ENCODE measurements around the gene LYG2. TPM values are rescaled to one million over a fixed set of nuclear protein-coding genes. Genes with fewer than 3 reads are reported as not detected.
"Not testable (repeated sequence)": the region's sequence is repeated elsewhere in the genome, so short reads cannot be mapped to it uniquely, and the experiment has no call there.

LYG2 gene
- total RNA-seq (ENCODE audit: low replicate concordance), result not detected in 2 replicates
- long read RNA-seq, partial matches to known transcripts, result 0 of 2 reads
- long read RNA-seq, other reads (novel, unspliced or antisense), result 1 of 2 reads

GRCh38 chr2:99255491-99256318 is at the start of gene LYG2:
Gene LYG2, minus strand, starts transcription at chr2:99255666. Its CDS starts 1,406 bp downstream, at chr2:99254260.
- Mint-ChIP-seq H3K36me3 (peaks cover 5% of the 10 kb centered on the region), H3K27ac (no peak within 1 kb of the TSS), H3K4me3 (no peak within 1 kb of the TSS), H3K4me1 (ENCODE audit: unreplicated experiment) (no peaks in the 10 kb centered on the region), H3K9me3 (peaks cover 4% of the 10 kb centered on the region), H3K27me3 (no peaks in the 10 kb centered on the region)
- TF ChIP-seq CTCF (conservative IDR thresholded peaks at IDR 0.05), result no peak
- no peak for DNase-seq (ENCODE audit: extremely low spot score, unreplicated experiment)

- not testable (repeated sequence) for H3K4me1 Mint-ChIP-seq (ENCODE audit: unreplicated experiment); H3K4me3 Mint-ChIP-seq; H3K27ac Mint-ChIP-seq; H3K27me3 Mint-ChIP-seq; H3K9me3 Mint-ChIP-seq; DNase-seq (ENCODE audit: extremely low spot score, unreplicated experiment); H3K36me3 Mint-ChIP-seq
These were observed 45.6 kb upstream of the LYG2 start, which contains the start of gene LYG1 for GRCh38 chr2:99301097-99301496. Gene LYG1, minus strand, starts transcription at chr2:99301197. Its CDS starts 5,527 bp downstream, at chr2:99295670.

- Mint-ChIP-seq H3K27ac (no peak overlapping the region), H3K36me3 (peaks cover 8% of the 10 kb centered on the region), H3K4me3 (no peak overlapping the region), H3K4me1 (ENCODE audit: unreplicated experiment) (no peaks in the 10 kb centered on the region), H3K9me3 (no peaks in the 10 kb centered on the region), H3K27me3 (no peaks in the 10 kb centered on the region)
- no peak for TF ChIP-seq CTCF (conservative IDR thresholded peaks at IDR 0.05)
- no peak for DNase-seq (ENCODE audit: extremely low spot score, unreplicated experiment)
These were observed 44.1 kb upstream of the LYG2 start for GRCh38 chr2:99299580-99299979.

- H3K4me1 Mint-ChIP-seq (ENCODE audit: unreplicated experiment), result no peaks in the 10 kb centered on the region
- H3K27ac Mint-ChIP-seq, result no peak overlapping the region
- no peak for DNase-seq (ENCODE audit: extremely low spot score, unreplicated experiment)
- no peak overlapping the region for H3K4me3 Mint-ChIP-seq
- TF ChIP-seq CTCF (conservative IDR thresholded peaks at IDR 0.05), result no peak
- H3K36me3 Mint-ChIP-seq, result peaks cover 4% of the 10 kb centered on the region
- no peaks in the 10 kb centered on the region for H3K9me3 Mint-ChIP-seq
- no peaks in the 10 kb centered on the region for H3K27me3 Mint-ChIP-seq
These were observed 42.5 kb upstream of the LYG2 start for GRCh38 chr2:99297994-99298393.

- Mint-ChIP-seq H3K27ac (no peak overlapping the region), H3K4me3 (no peak overlapping the region), H3K27me3 (no peaks in the 10 kb centered on the region), H3K36me3 (peaks cover 11% of the 10 kb centered on the region), H3K9me3 (no peaks in the 10 kb centered on the region), H3K4me1 (ENCODE audit: unreplicated experiment) (no peaks in the 10 kb centered on the region)
- DNase-seq (ENCODE audit: extremely low spot score, unreplicated experiment), result no peak
- no peak for TF ChIP-seq CTCF (conservative IDR thresholded peaks at IDR 0.05)
These were observed 30.1 kb upstream of the LYG2 start for GRCh38 chr2:99285526-99285925.

- H3K27ac Mint-ChIP-seq, result no peak overlapping the region
- TF ChIP-seq CTCF (conservative IDR thresholded peaks at IDR 0.05), result no peak
- peaks cover 5% of the 10 kb centered on the region for H3K9me3 Mint-ChIP-seq
- H3K4me1 Mint-ChIP-seq (ENCODE audit: unreplicated experiment), result no peaks in the 10 kb centered on the region
- H3K4me3 Mint-ChIP-seq, result no peak overlapping the region
- DNase-seq (ENCODE audit: extremely low spot score, unreplicated experiment), result no peak
- H3K36me3 Mint-ChIP-seq, result peaks cover 17% of the 10 kb centered on the region
- no peaks in the 10 kb centered on the region for H3K27me3 Mint-ChIP-seq
These were observed 24.7 kb upstream of the LYG2 start for GRCh38 chr2:99279969-99280695.
